ENCODE results near the gene CXCR4.

DNA sequence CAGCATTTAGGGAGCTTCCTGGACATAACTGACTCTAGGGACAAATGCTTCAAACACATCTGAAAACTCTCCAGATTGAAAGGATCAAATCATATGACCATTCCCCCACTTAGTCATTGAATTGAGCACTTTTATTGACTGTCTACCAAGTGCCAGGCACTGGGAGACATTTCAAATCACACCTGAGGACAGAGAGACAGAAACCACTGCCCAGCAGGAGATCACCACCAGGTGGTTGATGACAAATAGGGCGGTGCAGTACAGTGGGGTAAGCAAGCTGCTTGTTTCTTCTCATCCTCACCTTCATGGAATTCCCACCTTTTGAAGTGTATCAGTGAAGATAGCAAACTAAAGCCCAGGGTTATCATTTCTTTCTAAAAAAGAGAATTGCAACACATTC, 19.0 kb upstream of the CXCR4 start:
- no peak for TF ChIP-seq POLR2A (IDR thresholded peaks at IDR 0.05)
- TF ChIP-seq, protein P1, sequence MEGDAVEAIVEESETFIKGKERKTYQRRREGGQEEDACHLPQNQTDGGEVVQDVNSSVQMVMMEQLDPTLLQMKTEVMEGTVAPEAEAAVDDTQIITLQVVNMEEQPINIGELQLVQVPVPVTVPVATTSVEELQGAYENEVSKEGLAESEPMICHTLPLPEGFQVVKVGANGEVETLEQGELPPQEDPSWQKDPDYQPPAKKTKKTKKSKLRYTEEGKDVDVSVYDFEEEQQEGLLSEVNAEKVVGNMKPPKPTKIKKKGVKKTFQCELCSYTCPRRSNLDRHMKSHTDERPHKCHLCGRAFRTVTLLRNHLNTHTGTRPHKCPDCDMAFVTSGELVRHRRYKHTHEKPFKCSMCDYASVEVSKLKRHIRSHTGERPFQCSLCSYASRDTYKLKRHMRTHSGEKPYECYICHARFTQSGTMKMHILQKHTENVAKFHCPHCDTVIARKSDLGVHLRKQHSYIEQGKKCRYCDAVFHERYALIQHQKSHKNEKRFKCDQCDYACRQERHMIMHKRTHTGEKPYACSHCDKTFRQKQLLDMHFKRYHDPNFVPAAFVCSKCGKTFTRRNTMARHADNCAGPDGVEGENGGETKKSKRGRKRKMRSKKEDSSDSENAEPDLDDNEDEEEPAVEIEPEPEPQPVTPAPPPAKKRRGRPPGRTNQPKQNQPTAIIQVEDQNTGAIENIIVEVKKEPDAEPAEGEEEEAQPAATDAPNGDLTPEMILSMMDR (IDR thresholded peaks at IDR 0.05) = no peak
